Measurements from ENCODE around the gene PRKD1. TPM values are rescaled to one million over a fixed set of nuclear protein-coding genes. Genes with fewer than 3 reads are reported as not detected.

Gene PRKD1
- total and polyA plus RNA-seq, 3 donors from 2014 or later: 29.9 to 82.9 (median 67.2) TPM

DNA sequence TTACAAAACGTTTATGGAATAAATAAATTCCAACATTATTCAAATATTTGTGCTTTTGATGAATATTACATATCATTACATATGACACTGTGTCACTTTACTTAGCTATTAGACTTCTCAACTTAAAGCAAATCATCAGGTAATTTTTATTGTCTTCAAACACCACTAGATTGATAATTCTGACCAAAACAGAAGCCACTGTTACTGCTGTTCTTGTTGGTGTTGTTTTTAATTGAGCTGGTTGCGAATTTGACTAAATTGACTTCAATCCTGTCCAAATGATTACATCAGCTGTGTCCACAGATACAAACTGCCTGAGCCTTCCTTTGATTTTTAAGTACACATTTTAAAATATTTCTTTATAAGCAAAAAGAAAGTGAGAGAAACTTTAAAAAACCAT is 29.2 kb downstream of the PRKD1 start:
- Histone ChIP-seq H3K27me3 (no peaks in the 10 kb centered on the region), H3K27ac (no peak overlapping the region), H3K4me1 (peaks cover 5% of the 10 kb centered on the region), H3K4me3 (no peak overlapping the region), H3K9me3 (no peaks in the 10 kb centered on the region), H3K36me3 (ENCODE audit: low read depth, missing control alignments) (no peaks in the 10 kb centered on the region)
- TF ChIP-seq, protein P1, sequence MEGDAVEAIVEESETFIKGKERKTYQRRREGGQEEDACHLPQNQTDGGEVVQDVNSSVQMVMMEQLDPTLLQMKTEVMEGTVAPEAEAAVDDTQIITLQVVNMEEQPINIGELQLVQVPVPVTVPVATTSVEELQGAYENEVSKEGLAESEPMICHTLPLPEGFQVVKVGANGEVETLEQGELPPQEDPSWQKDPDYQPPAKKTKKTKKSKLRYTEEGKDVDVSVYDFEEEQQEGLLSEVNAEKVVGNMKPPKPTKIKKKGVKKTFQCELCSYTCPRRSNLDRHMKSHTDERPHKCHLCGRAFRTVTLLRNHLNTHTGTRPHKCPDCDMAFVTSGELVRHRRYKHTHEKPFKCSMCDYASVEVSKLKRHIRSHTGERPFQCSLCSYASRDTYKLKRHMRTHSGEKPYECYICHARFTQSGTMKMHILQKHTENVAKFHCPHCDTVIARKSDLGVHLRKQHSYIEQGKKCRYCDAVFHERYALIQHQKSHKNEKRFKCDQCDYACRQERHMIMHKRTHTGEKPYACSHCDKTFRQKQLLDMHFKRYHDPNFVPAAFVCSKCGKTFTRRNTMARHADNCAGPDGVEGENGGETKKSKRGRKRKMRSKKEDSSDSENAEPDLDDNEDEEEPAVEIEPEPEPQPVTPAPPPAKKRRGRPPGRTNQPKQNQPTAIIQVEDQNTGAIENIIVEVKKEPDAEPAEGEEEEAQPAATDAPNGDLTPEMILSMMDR (IDR thresholded peaks at IDR 0.05): no peak
- no peak for TF ChIP-seq POLR2A (IDR thresholded peaks at IDR 0.05)
- WGBS, 2 donors: 67 to 70% methylated on average over 2 of the region's 2 CpGs
- no peak for DNase-seq
- intact Hi-C loops (cut with DNase I; ENCODE audit: low total_unique reads): no loop called here

DNA sequence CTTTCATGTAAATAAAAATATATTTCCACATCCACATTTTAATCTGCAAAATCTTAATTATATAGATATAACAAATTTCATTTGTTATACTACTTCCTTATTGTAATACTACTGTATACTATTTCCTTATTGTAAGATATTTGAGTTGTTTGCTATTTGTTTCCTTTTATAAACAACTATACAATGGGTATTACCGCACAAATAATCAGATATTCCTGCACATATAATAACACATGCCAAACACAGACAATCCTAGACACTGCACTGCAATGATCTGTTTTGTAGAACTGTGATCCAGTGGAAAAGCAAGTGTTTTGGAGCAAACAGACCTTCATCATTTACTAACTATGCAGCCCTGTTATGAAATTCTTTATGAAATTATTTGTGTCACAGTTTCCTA is 30.5 kb downstream of the PRKD1 start:
- Histone ChIP-seq H3K4me3 (no peak overlapping the region), H3K9me3 (no peaks in the 10 kb centered on the region), H3K27me3 (no peaks in the 10 kb centered on the region), H3K36me3 (ENCODE audit: low read depth, missing control alignments) (no peaks in the 10 kb centered on the region), H3K27ac (no peak overlapping the region), H3K4me1 (peaks cover 5% of the 10 kb centered on the region)
- TF ChIP-seq POLR2A (IDR thresholded peaks at IDR 0.05): no peak
- TF ChIP-seq, protein P1 (IDR thresholded peaks at IDR 0.05): no peak
- 89 to 97% methylated on average over 1 of the region's 1 CpG for WGBS, 2 donors
- intact Hi-C loops (cut with DNase I; ENCODE audit: low total_unique reads): no loop called here
- DNase-seq: no peak

DNA sequence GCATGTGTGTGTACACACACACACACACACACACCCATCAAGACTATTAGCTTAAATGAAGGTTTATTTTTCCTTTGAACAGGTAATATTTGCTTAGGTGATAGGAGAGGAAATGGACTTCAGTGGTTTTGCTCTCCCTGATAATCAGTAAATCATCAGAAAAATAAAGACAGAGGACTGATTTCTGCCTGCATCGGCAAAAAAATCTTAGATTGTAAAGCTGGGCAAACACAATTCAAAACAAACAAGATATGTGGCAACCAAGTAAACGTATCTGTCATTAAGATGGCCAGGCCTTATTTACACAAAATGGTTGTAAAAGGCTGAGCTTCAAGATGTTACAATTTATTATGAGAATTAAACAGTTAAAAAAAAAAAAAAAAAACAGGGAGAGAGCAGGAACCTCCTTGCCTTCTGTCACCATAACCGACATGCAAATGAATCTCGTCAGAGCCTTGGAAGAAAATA is 31.3 kb downstream of the PRKD1 start:
- Histone ChIP-seq H3K4me1 (peaks cover 5% of the 10 kb centered on the region), H3K27me3 (no peaks in the 10 kb centered on the region), H3K9me3 (no peaks in the 10 kb centered on the region), H3K27ac (no peak overlapping the region), H3K36me3 (ENCODE audit: low read depth, missing control alignments) (no peaks in the 10 kb centered on the region), H3K4me3 (no peak overlapping the region)
- no peak for DNase-seq
- TF ChIP-seq, protein P1 (IDR thresholded peaks at IDR 0.05): no peak
- TF ChIP-seq POLR2A (IDR thresholded peaks at IDR 0.05): no peak
- 84 to 89% methylated on average over 4 of the region's 4 CpGs for WGBS, 2 donors
- intact Hi-C loops (cut with DNase I; ENCODE audit: low total_unique reads): no loop called here

DNA sequence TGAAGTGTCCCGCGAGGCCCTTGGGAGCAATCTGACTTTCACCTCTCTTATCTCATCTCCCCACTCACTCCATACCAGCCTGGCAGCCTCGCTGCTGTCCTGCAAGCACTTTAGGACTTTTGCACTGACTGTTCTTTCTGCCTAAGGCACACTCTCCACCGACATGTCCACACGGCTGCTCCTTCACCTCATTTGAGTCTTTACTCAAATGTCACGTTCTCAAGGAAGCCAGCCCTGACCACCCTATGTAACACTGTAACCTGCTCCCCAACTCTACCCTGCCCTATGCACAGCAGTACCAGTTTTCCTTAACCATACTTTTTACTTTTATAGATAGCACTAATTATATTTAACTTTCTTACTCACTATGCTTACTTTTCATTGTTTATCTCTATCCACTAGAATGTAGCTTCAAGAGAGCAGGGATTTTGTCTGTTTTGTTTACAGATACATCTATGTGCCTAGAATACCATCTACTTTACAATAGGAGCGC is 32.0 kb downstream of the PRKD1 start:
- 43 to 72% methylated on average over 7 of the region's 7 CpGs for WGBS, 2 donors
- intact Hi-C loops (cut with DNase I; ENCODE audit: low total_unique reads): no loop called here
- Histone ChIP-seq H3K4me3 (no peak overlapping the region), H3K9me3 (no peaks in the 10 kb centered on the region), H3K4me1 (peaks cover 5% of the 10 kb centered on the region), H3K27ac (no peak overlapping the region), H3K27me3 (no peaks in the 10 kb centered on the region), H3K36me3 (ENCODE audit: low read depth, missing control alignments) (no peaks in the 10 kb centered on the region)
- TF ChIP-seq, protein P1 (IDR thresholded peaks at IDR 0.05): no peak
- TF ChIP-seq POLR2A (IDR thresholded peaks at IDR 0.05): no peak
- DNase-seq: no peak

DNA sequence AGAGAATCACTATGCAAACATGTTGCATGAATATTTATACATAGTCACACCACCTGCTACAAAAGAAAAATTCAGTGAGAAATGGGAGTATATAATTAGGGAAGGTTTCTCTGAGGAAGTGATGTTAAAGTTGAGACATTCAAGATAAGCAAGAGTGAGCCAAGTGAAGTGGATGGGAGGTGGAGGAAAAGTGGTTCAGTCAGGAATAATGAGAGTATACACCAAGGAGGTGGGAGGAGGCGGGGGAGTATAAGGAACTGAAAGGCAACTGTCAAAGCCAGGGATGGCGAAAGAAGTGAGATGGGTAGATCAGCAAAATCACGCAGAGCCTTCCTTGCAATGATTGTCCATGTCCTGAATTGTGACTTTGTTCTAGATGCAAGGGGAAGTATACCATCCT is 33.7 kb downstream of the PRKD1 start:
- no peaks in the 10 kb centered on the region for H3K27me3 ChIP-seq
- TF ChIP-seq POLR2A (IDR thresholded peaks at IDR 0.05): no peak
- TF ChIP-seq, protein P1 (IDR thresholded peaks at IDR 0.05): no peak
- H3K9me3 ChIP-seq: no peaks in the 10 kb centered on the region
- WGBS, 2 donors: 68 to 86% methylated on average over 3 of the region's 3 CpGs
- H3K4me1 ChIP-seq: peaks cover 5% of the 10 kb centered on the region
- H3K27ac ChIP-seq: no peak overlapping the region
- peak; percentile 26 for DNase-seq
- intact Hi-C loops (cut with DNase I; ENCODE audit: low total_unique reads): no loop called here
- no peaks in the 10 kb centered on the region for H3K36me3 ChIP-seq (ENCODE audit: low read depth, missing control alignments)
- no peak overlapping the region for H3K4me3 ChIP-seq
